GM19438 (cell line): Measurements from ENCODE around the gene TOPAZ1.

Experiments
- ATAC-seq: cut with Tn5 transposase; IDR thresholded peaks from one replicate; pipeline ENCODE4 v1.9.1; 2021; ENCODE audit warnings: low read depth; ENCODE audit not compliant: unreplicated experiment

TOPAZ1 gene

DNA sequence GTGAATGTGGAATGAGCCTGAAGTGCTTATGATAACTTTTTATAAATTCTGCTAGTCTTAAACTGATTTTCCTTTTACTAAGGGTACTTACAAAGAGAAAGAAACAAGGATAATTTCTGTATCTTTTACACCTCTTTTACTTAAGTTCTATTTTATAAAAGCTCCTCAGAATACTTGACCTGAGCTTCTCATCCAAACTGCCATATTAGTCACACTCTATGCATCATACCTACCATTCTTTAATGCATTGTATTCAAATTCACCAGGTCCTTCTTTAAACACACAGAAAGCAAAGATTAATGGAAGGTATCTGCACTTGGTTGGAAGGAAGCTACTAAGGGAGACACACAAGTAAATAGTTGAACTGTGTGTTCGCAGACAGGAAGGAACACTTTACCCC is 1.6 kb upstream of the TOPAZ1 start:
- ATAC-seq = no peak

DNA sequence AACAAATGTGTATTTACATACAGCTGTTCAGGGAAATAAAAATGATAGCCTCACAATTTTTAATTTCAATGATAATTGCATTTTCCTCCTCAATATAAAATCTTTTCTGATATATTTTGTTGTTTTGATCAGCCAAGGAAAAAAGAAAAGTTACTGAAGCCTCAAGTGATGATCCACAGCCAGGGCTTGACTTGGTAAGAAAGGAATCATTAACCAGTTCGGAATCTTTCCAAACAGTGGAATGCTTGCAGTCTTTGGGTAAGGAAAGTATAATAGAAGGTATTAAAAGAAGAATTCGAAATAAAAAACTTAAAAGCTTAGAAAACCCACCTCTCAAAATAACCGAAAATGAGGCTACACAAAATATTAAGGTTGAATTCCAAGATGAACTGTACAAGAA is 1.0 kb downstream of the TOPAZ1 start:
- ATAC-seq = no peak

DNA sequence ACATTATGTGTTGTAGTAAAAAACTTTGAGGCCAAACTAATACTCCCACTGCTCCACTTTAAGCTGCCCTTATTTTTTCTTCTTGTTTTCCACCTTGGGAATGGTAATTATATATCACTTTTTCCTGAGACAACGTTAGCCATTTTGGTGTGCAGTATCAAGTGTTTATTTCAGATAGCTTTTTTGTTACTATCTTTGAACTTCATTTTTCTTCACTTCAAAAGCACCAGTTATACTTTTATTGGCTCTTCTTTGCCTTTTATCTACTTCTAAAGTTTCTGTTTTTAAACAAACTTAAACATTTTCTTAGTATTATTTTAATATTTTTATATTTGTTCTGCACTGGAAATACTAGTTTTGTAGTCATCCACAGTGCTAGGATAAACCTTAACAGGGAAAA is 6.5 kb downstream of the TOPAZ1 start:
- no peak for ATAC-seq

DNA sequence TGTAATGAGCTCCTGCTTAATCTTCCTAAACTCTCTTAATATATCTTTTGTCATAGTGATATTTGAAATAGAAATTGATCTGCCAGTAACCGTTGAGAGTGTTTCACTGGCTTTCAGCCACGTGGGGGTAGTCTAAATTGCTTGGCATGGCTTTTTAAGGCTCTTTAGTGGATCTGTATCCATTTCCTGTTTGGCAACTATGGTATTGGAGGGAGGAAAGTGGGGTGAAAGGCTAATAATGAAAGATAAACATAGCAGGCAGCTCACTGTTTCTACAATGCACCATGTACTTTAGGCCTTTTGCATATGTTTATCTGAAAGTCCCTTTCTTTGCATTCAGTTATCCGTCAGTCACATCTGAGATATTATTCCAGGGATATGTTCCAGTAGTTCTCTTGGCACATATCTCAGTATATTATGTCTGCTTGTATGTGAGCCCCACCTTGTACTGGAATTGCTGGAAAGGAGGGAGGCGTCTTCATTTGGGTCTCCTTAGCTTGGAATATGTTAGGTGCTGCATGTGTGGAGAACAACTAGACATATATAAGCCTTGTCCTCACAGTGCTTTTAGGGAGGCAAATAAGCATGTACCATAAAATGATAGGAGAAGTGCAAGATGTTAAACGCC is 10.8 kb downstream of the TOPAZ1 start:
- ATAC-seq = no peak

DNA sequence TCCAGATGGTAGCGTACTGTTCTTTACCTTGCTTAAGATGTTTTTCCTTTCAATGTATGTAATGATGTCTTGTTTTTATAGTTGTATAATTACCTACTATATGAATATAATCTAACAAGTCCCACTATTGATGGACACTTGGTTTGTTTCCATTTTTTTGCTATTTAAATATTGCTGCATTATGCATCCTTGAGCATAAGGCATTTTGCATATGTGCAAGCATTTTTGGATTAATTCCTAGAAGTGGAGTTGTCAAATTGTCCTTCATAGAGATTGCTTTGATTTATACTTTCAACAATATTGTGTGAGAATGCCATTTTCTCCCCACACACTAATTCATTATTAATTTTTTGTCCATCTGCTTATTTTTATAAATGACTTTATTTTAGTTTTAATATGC is 17.7 kb downstream of the TOPAZ1 start:
- no peak for ATAC-seq

DNA sequence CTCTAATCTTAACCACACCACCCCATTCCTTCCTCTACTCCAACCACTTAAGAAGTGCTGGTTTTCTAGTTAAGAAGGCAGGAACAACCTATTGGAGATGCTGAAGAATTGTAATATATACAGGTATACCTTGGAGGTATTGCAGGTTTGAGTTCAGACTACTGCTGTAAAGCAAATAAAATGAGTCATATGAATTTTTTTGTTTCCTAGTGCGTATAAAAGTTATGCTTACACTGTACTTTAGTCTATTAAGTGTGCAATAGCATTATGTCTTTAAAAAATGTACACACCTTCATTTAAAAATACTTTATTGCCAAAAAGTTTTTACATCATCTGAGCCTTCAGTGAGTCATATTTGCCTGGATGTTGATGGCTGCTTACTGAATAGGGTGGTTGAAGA is 22.5 kb downstream of the TOPAZ1 start:
- no peak for ATAC-seq

DNA sequence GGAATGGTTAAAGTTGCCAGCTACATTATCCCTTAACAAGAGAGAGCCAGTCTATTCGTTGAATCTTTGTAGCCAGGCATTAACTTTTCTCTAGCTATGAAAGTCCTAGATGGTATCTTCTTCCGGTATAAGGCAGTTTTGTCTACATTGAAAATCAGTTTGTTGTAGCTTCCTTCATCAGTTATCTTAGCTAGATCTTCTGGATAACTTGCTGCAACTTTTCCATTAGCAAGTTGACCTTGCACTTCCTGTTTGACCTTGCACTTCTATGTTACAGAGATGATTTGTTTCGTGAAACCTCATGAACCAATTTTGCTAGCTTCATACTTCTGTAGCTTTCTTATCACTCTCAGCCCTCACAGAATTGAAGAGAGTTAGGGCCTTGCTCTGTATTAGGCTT is 24.1 kb downstream of the TOPAZ1 start:
- ATAC-seq = no peak

DNA sequence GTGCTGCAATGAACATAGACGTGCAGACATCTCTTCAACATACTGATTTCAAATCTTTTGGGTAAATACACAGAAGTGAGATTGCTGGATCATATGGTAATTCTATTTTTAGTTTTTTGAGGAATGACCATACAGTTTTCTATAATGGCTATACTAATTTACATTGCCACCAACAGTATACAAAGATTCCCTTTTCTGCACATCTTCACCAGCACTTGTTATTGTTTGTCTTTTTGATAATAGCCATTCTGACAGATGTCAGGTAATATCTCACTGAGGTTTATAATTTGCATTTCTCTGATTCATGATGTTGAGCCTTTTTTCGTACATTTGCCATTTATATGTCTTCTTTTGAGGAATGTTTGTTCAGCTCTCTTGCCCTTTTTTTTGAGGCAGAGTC is 30.5 kb downstream of the TOPAZ1 start:
- ATAC-seq = no peak

DNA sequence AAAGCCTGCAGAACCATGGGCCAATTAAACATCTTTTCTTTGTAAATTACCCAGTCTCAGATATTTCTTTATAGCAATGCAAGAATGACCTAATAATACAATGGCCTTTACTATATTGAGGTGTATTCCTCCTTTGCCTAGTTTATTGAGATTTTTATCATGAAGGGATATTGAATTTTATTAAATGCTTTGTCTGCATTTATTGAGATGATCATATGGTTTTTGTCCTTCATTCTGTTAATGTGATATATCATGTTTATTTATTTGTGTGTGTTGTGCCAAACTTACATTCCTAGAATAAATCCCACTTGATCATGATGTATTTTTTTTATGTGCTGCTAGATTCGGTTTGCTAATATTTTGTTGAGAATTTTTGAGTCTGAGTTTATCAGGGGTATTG is 36.2 kb downstream of the TOPAZ1 start:
- no peak for ATAC-seq

DNA sequence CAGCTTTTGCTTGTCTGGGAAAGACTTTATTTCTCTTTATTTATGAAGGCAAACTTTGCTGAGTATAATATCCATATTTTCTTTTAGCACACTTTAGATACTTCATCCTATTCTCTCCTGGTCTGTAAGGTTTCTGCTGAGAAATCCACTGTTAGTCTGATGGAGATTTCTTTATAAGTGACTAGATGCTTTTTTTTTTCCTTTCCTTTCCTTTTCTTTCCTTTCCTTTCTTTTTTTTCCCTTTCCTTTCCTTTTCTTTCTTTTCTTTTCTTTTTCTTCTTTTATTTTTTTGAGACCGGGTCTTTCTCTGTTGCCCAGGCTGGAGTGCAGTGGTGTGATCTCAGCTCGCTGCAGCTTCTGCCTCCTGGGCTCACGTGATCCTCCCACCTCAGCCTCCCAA is 38.4 kb downstream of the TOPAZ1 start:
- ATAC-seq = no peak

DNA sequence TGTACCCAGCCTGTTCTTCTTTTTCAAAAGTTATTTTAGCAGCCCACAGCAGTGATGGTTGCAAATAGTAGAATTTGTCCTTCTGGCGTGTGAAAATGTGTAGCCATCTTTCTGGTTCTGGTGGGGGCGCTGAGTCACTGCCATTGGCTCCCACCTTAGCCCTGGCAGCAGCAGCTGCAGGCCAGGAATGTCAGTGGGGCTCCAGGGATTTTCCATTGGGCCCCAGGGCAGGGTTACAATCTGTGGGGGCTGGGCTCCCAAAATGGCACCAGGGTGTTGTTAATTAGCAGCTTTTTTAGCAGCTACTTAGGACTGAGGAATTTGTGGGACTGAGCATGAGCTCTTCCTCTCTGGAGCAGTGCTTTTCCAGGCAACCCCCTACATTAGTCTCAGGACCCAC is 38.9 kb downstream of the TOPAZ1 start:
- ATAC-seq = no peak

DNA sequence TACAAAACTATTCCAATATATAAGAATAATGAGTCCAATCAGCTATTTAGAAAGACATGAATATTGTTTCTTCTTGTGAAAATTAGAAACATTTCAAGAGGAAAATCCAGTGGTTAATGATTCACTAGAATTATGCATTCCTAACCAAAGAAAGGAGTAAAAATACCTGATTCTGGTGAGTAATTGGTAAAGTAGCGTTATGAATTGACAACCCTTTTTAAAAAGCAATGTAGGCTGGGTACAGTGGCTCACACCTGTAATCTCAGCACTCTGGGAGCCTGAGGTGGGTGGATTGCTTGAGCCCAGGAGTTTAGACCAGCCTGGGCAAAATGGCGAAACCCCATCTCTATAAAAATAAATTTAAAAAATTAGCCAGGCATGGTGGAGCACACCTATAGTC is 43.3 kb downstream of the TOPAZ1 start:
- no peak for ATAC-seq

DNA sequence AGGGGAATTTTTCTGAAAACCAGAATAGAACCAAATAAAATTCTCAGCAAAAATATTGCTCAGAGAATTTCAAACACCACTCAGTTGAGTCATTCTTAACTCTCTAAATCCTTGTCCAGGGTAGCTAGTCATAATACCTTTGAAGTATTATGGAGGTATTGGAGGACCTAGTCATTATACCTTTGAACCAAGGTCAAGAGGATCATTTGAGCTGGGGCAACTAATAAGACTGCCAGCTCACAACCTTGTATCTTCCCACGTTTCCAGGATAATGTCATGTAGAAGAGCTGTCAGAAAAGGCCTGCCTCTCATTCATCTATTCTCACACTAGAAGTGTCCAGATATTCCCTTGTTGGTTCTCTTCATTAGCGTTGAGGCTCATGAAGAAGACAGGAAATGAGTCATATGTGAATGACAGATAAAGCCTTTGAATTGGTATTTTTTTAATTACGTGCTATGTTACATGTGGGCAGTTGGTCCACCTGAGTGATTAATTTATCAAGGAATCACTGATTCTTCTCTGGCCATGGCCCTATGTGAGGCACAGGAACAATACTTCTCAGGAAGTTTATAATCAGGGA is 48.3 kb downstream of the TOPAZ1 start:
- ATAC-seq = no peak

DNA sequence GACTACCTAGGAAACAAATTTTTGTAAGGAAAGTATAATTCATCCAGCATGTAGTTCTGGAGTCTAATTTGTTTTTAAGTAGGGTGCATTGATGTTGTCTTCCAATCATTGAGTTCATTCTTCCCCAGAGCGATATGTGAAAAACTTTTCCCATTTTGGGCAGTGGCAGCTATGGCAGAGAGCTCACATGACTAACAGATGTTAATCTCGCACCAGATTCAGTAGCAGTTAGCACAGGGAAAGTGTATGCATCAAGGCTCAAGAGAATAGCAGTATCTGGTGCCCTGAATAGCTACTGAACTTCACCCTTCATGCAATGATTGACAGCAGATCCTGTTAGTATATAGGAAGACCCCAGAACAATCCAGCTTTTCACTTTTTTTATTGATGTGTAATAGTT is 50.6 kb downstream of the TOPAZ1 start:
- no peak for ATAC-seq

DNA sequence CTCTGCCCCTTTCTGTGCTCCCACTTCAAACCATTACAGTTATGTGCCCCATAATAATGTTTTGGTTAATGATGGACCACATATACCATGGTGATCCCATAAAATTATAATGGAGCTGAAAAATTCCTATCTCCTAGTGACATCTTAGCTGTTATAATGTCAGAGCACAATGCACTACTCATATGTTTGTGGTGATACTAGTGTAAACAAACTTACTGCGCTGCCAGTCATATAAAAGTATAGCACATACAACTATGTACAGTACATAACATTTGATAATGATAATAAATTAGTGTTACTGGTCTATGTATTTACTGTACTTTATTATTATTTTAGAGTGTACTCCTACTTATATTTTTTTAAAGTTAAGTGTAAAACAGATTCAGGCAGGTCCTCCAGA is 51.3 kb downstream of the TOPAZ1 start:
- no peak for ATAC-seq

DNA sequence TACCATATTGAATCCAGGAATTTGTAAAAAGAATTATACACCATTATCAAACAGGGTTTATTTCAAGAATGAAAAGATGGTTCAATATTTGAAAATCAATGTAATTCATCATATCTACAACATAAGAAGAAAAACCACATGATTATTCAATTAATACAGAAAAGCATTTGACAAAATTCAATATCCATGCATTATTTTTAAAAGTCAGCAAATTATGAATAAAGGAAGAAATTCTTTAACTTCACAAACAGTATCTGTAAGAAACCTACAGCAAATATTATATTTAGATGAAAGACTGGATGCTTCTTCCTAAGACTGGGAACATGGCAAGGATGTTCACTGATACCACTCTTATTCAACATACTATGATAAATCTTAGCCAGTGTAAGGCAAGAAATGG is 55.6 kb downstream of the TOPAZ1 start:
- ATAC-seq = no peak

DNA sequence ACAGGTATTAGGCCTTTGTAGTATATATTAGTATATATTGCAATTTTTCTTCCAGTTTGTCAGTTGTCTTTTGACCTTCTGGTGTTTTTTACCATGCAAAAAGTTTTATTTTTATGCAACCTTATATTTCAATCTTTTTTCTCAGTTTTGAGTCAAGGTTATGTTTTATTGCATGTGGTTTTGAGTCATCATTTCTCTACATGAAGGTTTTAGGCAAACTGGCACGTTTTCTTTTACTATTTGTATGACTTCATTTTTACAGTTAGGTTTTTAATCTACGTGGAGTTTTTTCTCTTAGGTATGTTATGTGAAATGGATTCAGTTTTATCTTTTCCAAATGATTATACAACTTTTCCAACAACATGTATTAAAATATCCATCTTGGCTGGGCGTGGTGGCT is 60.1 kb downstream of the TOPAZ1 start:
- no peak for ATAC-seq

DNA sequence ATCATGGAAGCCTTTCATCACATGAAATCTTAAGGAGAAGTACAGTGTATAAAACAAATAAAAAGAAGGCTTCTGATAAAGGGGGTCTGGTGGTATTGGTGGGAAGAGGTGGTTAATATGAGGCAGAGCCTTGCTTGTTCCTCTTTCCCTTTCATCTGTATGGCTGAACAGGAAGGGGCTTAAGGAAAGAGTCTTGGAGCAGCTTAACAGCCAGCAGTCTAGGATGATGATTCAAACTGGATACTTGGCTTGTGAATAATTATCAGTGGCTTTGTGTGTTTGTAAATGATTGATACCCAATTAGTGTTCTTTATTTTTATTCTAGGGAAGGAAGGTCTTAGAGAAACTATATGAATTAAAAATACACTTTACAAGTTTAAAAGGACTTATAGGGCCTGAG is 67.8 kb downstream of the TOPAZ1 start:
- no peak for ATAC-seq

DNA sequence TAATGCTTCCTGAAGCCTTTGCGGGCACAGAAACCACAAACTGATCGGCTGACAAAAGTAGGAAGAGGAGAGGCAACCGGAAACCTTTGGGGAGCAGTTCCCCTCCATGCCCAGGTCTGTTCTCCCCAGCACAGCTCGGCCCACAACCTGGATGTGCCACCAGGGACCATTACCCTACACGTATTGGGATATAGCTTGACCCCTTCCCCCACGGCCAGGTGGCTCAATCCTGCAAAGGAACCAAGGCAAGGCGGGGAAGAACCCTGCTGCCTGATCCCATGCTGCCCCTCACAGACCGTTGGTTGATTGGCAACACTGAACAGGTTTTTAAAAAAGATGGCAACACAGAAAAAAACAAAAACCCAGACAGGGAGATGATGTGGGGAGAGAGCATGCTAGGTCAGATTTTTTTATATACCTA is 77.2 kb downstream of the TOPAZ1 start:
- no peak for ATAC-seq

DNA sequence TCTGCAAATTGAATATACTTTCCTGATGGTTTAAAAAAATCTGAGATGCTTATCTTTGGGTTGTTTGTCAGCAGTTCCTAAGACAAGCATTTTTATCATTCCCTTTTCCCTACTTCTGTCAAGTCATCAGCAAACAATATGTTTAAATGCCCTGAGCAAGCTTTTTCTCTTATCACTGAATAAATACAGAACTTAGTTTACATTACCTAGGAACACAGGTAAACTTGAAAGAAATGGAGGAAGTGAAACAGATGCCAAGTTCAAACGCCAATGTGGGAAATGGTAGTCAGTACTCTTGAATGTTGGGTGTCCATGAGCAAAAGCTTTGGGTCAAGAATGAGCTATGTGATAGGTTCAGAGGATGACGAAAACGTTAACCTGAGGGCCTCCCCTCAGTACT is 79.6 kb downstream of the TOPAZ1 start:
- ATAC-seq = no peak

DNA sequence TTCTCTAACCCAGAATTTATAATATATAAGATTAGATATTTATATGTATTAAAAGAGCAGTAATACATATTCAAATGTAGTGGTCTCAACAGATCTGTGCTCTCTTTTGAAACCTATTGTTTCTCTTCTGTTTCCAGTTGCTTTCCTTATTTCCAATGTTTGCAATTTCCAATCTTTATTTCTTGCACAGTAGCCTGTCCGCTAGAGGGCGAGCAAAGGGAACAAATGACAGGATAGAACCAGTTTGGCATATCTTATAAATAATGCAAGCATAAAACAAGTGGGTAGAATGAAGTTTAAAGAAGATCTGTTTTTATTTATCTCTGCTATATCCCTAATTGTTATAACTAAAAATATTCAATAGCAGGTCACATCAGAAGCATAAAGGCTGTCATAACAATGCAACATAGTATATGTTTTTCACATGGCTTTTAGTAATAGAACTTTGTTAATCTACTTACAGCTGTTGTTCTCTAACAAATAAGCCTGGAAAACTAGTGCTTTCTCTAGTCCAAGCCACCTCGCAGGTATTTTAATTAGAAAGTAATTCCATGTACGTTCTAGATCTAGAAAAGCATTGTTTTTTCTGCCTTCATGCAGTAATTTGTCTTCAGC is 81.8 kb downstream of the TOPAZ1 start:
- no peak for ATAC-seq

DNA sequence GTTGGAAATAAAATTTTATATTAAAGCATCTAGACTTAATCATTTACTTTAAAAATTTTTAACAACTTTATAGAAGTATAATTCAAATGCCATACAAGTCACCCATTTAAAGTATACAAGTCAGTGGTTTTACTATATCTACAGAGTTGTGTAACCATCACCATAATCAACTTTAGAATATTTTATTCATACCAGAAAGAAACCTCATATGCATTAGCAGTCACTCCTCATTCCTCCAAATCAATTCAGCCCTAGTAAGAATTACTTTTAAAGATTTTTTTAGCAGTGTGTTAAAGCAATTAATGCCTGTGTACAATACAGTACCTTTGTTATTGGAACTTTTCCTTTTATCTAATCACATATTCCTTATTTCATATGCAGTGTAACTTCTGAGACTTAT is 82.9 kb downstream of the TOPAZ1 start:
- no peak for ATAC-seq

DNA sequence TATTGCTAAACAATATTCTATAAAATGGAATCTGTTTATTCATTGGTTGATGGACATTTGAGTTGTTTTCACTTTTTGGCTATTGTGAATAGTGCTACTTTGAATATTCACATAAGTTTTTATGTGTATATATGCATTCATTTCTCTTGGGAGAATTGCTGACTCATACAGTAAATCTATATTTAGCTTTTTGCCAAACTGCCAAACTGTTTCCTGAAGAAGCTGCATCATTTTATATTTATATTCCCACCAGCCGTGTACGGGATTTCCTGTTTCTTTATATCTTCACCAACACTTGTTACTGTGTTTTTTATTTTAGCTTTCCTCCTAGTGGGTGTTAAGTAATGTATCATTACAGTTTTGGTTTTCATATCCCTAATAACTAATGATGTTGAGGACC is 84.3 kb downstream of the TOPAZ1 start:
- no peak for ATAC-seq
